NB4 (cell line): Measurements from ENCODE around the gene SLC7A10.
"Not testable (repeated sequence)": the region's sequence is repeated elsewhere in the genome, so short reads cannot be mapped to it uniquely, and the experiment has no call there.

Experiments
- DNase-seq: peaks from one replicate; pipeline ENCODE4 v3.0.0; 2010; ENCODE audit warnings: low read depth
- H3K4me3 ChIP-seq: one replicate; pipeline ENCODE4 v1.5.1; 2011; ENCODE audit warnings: mild to moderate bottlenecking, low read depth, low read length, moderate library complexity
- MAX ChIP-seq: IDR thresholded peaks from 2 replicates; pipeline ENCODE4 v1.6.1; 2011; ENCODE audit warnings: low read depth, low read length
- MYC ChIP-seq: IDR thresholded peaks from 2 replicates; pipeline ENCODE4 v1.6.1; 2011; ENCODE audit warnings: low read depth, low read length
- POLR2A ChIP-seq: IDR thresholded peaks from 2 replicates; pipeline ENCODE4 v1.6.1; 2011; ENCODE audit warnings: mild to moderate bottlenecking; ENCODE audit not compliant: insufficient read length; ENCODE audit errors: extremely low read depth
- TF ChIP-seq, protein P1 (sequence below): IDR thresholded peaks from one replicate; pipeline ENCODE4 v1.5.1; 2012; ENCODE audit warnings: low read depth, low read length

SLC7A10 gene

GRCh38 chr19:33229962-33230361 lies 4.3 kb upstream of the SLC7A10 start:
- DNase-seq = no peak
- H3K4me3 ChIP-seq = no peak overlapping the region
- TF ChIP-seq MYC = no peak
- TF ChIP-seq POLR2A = no peak

GRCh38 chr19:33227870-33228599 lies 2.4 kb upstream of the SLC7A10 start:
- no peak overlapping the region for H3K4me3 ChIP-seq
- DNase-seq = no peak
- TF ChIP-seq POLR2A (no peak), MYC (no peak), MAX (no peak)
- TF ChIP-seq, protein P1, sequence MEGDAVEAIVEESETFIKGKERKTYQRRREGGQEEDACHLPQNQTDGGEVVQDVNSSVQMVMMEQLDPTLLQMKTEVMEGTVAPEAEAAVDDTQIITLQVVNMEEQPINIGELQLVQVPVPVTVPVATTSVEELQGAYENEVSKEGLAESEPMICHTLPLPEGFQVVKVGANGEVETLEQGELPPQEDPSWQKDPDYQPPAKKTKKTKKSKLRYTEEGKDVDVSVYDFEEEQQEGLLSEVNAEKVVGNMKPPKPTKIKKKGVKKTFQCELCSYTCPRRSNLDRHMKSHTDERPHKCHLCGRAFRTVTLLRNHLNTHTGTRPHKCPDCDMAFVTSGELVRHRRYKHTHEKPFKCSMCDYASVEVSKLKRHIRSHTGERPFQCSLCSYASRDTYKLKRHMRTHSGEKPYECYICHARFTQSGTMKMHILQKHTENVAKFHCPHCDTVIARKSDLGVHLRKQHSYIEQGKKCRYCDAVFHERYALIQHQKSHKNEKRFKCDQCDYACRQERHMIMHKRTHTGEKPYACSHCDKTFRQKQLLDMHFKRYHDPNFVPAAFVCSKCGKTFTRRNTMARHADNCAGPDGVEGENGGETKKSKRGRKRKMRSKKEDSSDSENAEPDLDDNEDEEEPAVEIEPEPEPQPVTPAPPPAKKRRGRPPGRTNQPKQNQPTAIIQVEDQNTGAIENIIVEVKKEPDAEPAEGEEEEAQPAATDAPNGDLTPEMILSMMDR = no peak

GRCh38 chr19:33227242-33227650 lies 1.6 kb upstream of the SLC7A10 start:
- no peak overlapping the region for H3K4me3 ChIP-seq
- TF ChIP-seq POLR2A = no peak
- no peak for TF ChIP-seq MAX
- TF ChIP-seq, protein P1 = no peak
- no peak for TF ChIP-seq MYC
- no peak for DNase-seq

- TF ChIP-seq MAX = no peak
- no peak for DNase-seq
- H3K4me3 ChIP-seq = no peak overlapping the region
Measured at GRCh38 chr19:33226550-33227241, 1.0 kb upstream of the SLC7A10 start.

DNA sequence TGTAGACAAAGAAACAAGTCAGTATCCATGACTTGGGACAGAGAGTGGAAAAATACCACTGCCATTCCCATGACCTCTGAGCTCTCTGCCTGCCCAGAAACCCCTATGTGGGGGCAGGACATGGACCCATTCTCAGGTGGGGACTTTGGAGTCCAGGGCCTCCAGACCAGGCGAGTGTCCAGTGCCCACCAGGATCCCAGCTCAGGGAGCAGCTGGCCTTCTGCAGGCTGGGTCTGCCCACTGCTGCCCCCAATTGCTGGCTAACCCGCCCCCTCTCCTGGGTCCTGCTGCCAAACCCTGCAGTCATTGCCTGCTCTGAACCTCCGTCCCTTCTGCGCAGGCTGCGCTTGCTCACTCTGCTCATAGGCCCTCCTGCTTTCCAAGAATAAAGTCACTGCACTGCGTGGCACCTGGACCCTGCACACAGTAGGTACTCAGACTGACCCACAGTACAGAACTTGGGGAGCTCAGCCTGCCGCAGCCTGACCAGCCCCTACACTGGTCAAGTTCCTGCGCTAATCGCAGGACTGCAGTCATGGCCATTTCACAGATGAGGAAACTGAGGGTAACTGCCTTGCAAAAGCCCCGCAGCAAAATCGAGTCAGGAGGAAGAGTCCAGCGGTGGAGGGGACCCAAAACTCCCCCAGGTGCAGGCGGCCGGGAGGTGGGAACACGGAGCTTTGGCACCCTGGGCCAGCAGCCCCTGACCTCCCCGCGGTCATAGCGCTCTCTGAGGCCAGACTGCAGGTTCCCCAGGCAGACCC lies 774 bp downstream of the SLC7A10 start:
- no peak for DNase-seq
- TF ChIP-seq MAX (no peak), MYC (no peak), POLR2A (no peak)
- TF ChIP-seq, protein P1 = no peak
- H3K4me3 ChIP-seq = no peak overlapping the region

DNA sequence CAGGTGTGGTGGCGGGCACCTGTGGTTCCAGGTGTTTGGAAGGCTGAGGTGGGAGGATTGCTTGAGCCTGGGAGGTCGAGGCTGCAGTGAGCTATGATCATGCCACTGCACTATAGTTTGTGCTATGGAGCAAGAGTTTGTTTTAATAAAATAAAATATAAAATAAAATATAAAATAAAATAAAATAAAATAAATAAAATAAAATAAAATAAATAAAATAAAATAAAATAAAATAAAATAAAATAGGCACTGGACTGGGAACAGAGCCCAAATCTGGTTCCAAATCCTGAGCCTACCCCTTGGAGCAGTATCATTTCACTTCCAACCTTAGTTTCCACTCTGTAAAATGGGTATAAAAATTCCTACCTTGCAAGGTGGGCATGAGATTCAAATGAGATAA lies 3.4 kb downstream of the SLC7A10 start:
- not testable (repeated sequence) for H3K4me3 ChIP-seq

DNA sequence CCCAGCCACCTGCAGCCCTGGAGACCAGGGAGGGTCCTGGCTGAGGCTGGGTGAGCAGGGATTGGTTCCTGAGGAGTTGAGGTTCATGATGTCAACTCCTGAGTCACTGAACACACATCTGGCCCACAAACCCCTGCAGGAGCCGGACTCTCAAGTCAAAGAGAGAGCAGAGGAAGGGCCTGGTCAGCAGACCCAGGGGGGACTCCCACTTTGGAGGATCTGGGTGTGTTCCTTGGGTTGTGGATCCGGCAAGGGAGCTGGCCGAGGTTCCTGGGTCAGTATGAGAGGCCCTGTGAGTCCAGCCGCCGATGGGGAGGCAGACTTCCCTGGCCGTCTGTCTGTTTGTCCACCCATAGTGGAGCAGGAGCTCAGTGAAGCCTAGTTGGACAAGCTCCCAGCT lies 4.0 kb downstream of the SLC7A10 start:
- no peak overlapping the region for H3K4me3 ChIP-seq
- TF ChIP-seq POLR2A (no peak), MAX (no peak), MYC (no peak)
- TF ChIP-seq, protein P1 = no peak
- no peak for DNase-seq

More for the DNA sequence above, 3.4 kb downstream of the SLC7A10 start:
- not testable (repeated sequence) for DNase-seq
